PC-3 (cell line): ENCODE data around the gene LSMEM2.

ENCODE experiments used
- EZH2phosphoT487 ChIP-seq: fragments of 300-600 bp; sonication (generic); IDR thresholded peaks from 2 replicates; pipeline ENCODE4 v1.6.1; 2018; ENCODE audit warnings: mild to moderate bottlenecking, antibody characterized with exemption, low read length, borderline replicate concordance
- TF ChIP-seq, protein P1 (sequence below): fragments of 300-600 bp; sonication (generic); conservative IDR thresholded peaks from 2 replicates; pipeline ENCODE4 v1.5.1; 2017; ENCODE audit warnings: antibody characterized with exemption, low read depth, mild to moderate bottlenecking, low read length

DNA sequence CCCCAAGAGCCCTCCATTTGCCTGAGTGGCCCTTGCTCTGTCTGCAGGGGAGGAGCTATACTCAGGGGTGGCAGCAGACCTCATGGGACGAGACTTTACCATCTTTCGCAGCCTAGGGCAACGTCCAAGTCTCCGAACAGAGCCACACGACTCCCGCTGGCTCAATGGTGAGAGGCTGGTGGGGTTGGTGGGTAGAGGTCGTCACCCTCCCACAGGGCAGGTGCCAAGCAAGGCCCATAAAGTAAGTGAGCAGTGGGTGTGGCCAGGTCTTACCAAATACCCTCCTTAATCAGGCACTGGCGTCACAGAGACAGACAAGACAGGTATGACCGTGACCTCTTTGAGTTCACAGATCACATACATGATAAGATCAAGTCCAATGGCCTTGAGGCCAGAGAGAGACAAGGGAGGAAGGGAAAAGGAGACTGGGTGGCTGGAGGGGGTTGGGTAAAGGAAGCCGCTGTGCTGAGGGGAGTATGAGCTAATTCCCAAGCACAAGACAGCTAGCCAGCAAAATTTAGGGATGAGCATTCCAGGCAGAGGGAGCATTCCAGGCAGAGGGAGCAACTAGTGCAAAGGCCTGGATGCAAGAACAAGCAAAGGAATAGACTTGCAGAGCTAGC, 7.5 kb upstream of the LSMEM2 start:
- TF ChIP-seq EZH2phosphoT487, result no peak
- TF ChIP-seq, protein P1, sequence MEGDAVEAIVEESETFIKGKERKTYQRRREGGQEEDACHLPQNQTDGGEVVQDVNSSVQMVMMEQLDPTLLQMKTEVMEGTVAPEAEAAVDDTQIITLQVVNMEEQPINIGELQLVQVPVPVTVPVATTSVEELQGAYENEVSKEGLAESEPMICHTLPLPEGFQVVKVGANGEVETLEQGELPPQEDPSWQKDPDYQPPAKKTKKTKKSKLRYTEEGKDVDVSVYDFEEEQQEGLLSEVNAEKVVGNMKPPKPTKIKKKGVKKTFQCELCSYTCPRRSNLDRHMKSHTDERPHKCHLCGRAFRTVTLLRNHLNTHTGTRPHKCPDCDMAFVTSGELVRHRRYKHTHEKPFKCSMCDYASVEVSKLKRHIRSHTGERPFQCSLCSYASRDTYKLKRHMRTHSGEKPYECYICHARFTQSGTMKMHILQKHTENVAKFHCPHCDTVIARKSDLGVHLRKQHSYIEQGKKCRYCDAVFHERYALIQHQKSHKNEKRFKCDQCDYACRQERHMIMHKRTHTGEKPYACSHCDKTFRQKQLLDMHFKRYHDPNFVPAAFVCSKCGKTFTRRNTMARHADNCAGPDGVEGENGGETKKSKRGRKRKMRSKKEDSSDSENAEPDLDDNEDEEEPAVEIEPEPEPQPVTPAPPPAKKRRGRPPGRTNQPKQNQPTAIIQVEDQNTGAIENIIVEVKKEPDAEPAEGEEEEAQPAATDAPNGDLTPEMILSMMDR, result no peak
